SKM-1 (cell line): Measurements from ENCODE around the gene NCF2.
"Not testable (repeated sequence)": the region's sequence is repeated elsewhere in the genome, so short reads cannot be mapped to it uniquely, and the experiment has no call there.

Experiments
- DNase-seq: peaks from one replicate; lab custom pipeline; 2025; ENCODE audit not compliant: unreplicated experiment; lab: John Stamatoyannopoulos, UW

The NCF2 gene

GRCh38 chr1:183612975-183613374 lies 22.7 kb upstream of the NCF2 start:
- DNase-seq: not testable (repeated sequence)

- DNase-seq: no peak
These were observed 22.1 kb upstream of the NCF2 start for GRCh38 chr1:183612407-183612806.

- DNase-seq: no peak
These were observed 20.8 kb upstream of the NCF2 start for GRCh38 chr1:183611021-183611420.

- DNase-seq: no peak
These were observed 19.6 kb upstream of the NCF2 start for GRCh38 chr1:183609759-183610452.

GRCh38 chr1:183609313-183609712 lies 19.1 kb upstream of the NCF2 start:
- DNase-seq: peak; percentile 99

- DNase-seq: no peak
These were observed 17.2 kb upstream of the NCF2 start for GRCh38 chr1:183607322-183607980.

GRCh38 chr1:183605904-183606303 lies 15.6 kb upstream of the NCF2 start:
- DNase-seq: no peak

GRCh38 chr1:183604815-183605214 lies 14.6 kb upstream of the NCF2 start:
- DNase-seq: peak; percentile 98

- DNase-seq: peak; percentile 100
These were observed 14.0 kb upstream of the NCF2 start for GRCh38 chr1:183604038-183604808.

- no peak for DNase-seq
These were observed 12.3 kb upstream of the NCF2 start for GRCh38 chr1:183602510-183602909.

GRCh38 chr1:183600634-183601033 lies 10.4 kb upstream of the NCF2 start:
- no peak for DNase-seq

- peak; percentile 58 for DNase-seq
These were observed 9.9 kb upstream of the NCF2 start for GRCh38 chr1:183600136-183600535.

- DNase-seq: no peak
These were observed 8.1 kb upstream of the NCF2 start for GRCh38 chr1:183598386-183598785.

GRCh38 chr1:183597656-183598347 lies 7.5 kb upstream of the NCF2 start:
- DNase-seq: no peak

- DNase-seq: no peak
These were observed 6.2 kb upstream of the NCF2 start for GRCh38 chr1:183596500-183596899.

GRCh38 chr1:183595537-183595936 lies 5.3 kb upstream of the NCF2 start:
- no peak for DNase-seq

- DNase-seq: peak; percentile 93
These were observed 3.1 kb upstream of the NCF2 start for GRCh38 chr1:183593356-183593755.

GRCh38 chr1:183592733-183593132 lies 2.5 kb upstream of the NCF2 start:
- no peak for DNase-seq

GRCh38 chr1:183589874-183590243 lies 400 bp downstream of the NCF2 start:
- no peak for DNase-seq

- no peak for DNase-seq
These were observed 875 bp downstream of the NCF2 start for GRCh38 chr1:183589384-183589783.

- no peak for DNase-seq
These were observed 1.4 kb downstream of the NCF2 start for GRCh38 chr1:183588827-183589226.
